Activated CD4-positive, alpha-beta T cell treated with anti-CD3 and anti-CD28 coated beads, Interleukin-2, Interleukin-4, amounts not matched to agents 100 ng/mL and 50 ng/mL, durations not matched to agents 16 hours and 8 hours (primary cell): ENCODE results near the gene TASOR.
A peak's percentile ranks its signal among the peaks of the same experiment; 100 is the strongest.

Experiments used
- DNase-seq: peaks from one replicate; pipeline ENCODE4 v3.0.0-alpha.2; 2020; ENCODE audit warnings: low spot score

TASOR gene

GRCh38 chr3:56682462-56683121 is 473 bp downstream of the TASOR start:
- peak; percentile 83 for DNase-seq

- no peak for DNase-seq
These were observed 1.0 kb downstream of the TASOR start for GRCh38 chr3:56681984-56682461.

GRCh38 chr3:56680054-56680580 is 2.9 kb downstream of the TASOR start:
- DNase-seq, result no peak

- DNase-seq, result peak; percentile 49
These were observed 5.8 kb downstream of the TASOR start for GRCh38 chr3:56677286-56677685.

GRCh38 chr3:56673781-56674457 is 9.1 kb downstream of the TASOR start:
- DNase-seq, result no peak

GRCh38 chr3:56667973-56668579 is 15.0 kb downstream of the TASOR start:
- peak; percentile 12 for DNase-seq

GRCh38 chr3:56664823-56665222 is 18.2 kb downstream of the TASOR start:
- no peak for DNase-seq

GRCh38 chr3:56655709-56656108 is 27.4 kb downstream of the TASOR start:
- no peak for DNase-seq

GRCh38 chr3:56654460-56654859 is 28.6 kb downstream of the TASOR start:
- no peak for DNase-seq

GRCh38 chr3:56645407-56645806 is 37.7 kb downstream of the TASOR start:
- no peak for DNase-seq

GRCh38 chr3:56633602-56634535 is 49.2 kb downstream of the TASOR start:
- no peak for DNase-seq
